ENCODE measurements around the gene ANO3.

The ANO3 gene

GRCh38 chr11:26329206-26329605 is 2.7 kb upstream of the ANO3 start:
- Mint-ChIP-seq H3K4me1 (ENCODE audit: low read depth) (no peaks in the 10 kb centered on the region), H3K36me3 (ENCODE audit: low read depth) (no peaks in the 10 kb centered on the region), H3K9me3 (no peaks in the 10 kb centered on the region), H3K27ac (no peak overlapping the region), H3K4me3 (no peak overlapping the region), H3K27me3 (peaks cover 23% of the 10 kb centered on the region)
- intact Hi-C loops (cut with micrococcal nuclease), result no loop called here

GRCh38 chr11:26330262-26330661 is 1.7 kb upstream of the ANO3 start:
- no peak overlapping the region for H3K27ac Mint-ChIP-seq
- H3K4me3 Mint-ChIP-seq, result no peak overlapping the region

GRCh38 chr11:26332572-26332915 is 614 bp downstream of the ANO3 start:
- H3K36me3 Mint-ChIP-seq (ENCODE audit: low read depth), result no peaks in the 10 kb centered on the region
- intact Hi-C loops (cut with micrococcal nuclease), result no loop called here
- H3K9me3 Mint-ChIP-seq, result no peaks in the 10 kb centered on the region
- H3K4me3 Mint-ChIP-seq, result no peak overlapping the region
- no peaks in the 10 kb centered on the region for H3K4me1 Mint-ChIP-seq (ENCODE audit: low read depth)
- H3K27ac Mint-ChIP-seq, result no peak overlapping the region
- H3K27me3 Mint-ChIP-seq, result peaks cover 23% of the 10 kb centered on the region

More at GRCh38 chr11:26330262-26330661, 1.7 kb upstream of the ANO3 start:
- Mint-ChIP-seq H3K36me3 (ENCODE audit: low read depth) (no peaks in the 10 kb centered on the region), H3K4me1 (ENCODE audit: low read depth) (no peaks in the 10 kb centered on the region), H3K27me3 (peaks cover 23% of the 10 kb centered on the region), H3K9me3 (no peaks in the 10 kb centered on the region)
- intact Hi-C loops (cut with micrococcal nuclease), result no loop called here

GRCh38 chr11:26333906-26334305 is 2.0 kb downstream of the ANO3 start:
- no peaks in the 10 kb centered on the region for H3K9me3 Mint-ChIP-seq
- H3K4me1 Mint-ChIP-seq (ENCODE audit: low read depth), result no peaks in the 10 kb centered on the region
- no peak overlapping the region for H3K4me3 Mint-ChIP-seq
- H3K27me3 Mint-ChIP-seq, result peaks cover 23% of the 10 kb centered on the region
- H3K27ac Mint-ChIP-seq, result no peak overlapping the region
- H3K36me3 Mint-ChIP-seq (ENCODE audit: low read depth), result no peaks in the 10 kb centered on the region
- intact Hi-C loops (cut with micrococcal nuclease), result no loop called here

GRCh38 chr11:26335903-26336302 is 4.0 kb downstream of the ANO3 start:
- H3K36me3 Mint-ChIP-seq (ENCODE audit: low read depth), result no peaks in the 10 kb centered on the region
- intact Hi-C loops (cut with micrococcal nuclease), result no loop called here
- H3K4me1 Mint-ChIP-seq (ENCODE audit: low read depth), result no peaks in the 10 kb centered on the region
- H3K27ac Mint-ChIP-seq, result no peak overlapping the region
- H3K9me3 Mint-ChIP-seq, result no peaks in the 10 kb centered on the region
- peaks cover 21% of the 10 kb centered on the region for H3K27me3 Mint-ChIP-seq
- H3K4me3 Mint-ChIP-seq, result no peak overlapping the region

- intact Hi-C loops (cut with micrococcal nuclease), result no loop called here
- Mint-ChIP-seq H3K4me3 (no peak overlapping the region), H3K27ac (no peak overlapping the region)
Observed at GRCh38 chr11:26344647-26345046, 12.7 kb downstream of the ANO3 start.

GRCh38 chr11:26348776-26349175 is 16.8 kb downstream of the ANO3 start:
- Mint-ChIP-seq H3K36me3 (ENCODE audit: low read depth) (no peaks in the 10 kb centered on the region), H3K27me3 (no peaks in the 10 kb centered on the region), H3K4me1 (ENCODE audit: low read depth) (no peaks in the 10 kb centered on the region), H3K27ac (no peak overlapping the region), H3K9me3 (no peaks in the 10 kb centered on the region), H3K4me3 (no peak overlapping the region)
- intact Hi-C loops (cut with micrococcal nuclease), result no loop called here

More at GRCh38 chr11:26344647-26345046, 12.7 kb downstream of the ANO3 start:
- Mint-ChIP-seq H3K36me3 (ENCODE audit: low read depth) (no peaks in the 10 kb centered on the region), H3K9me3 (no peaks in the 10 kb centered on the region), H3K27me3 (no peaks in the 10 kb centered on the region), H3K4me1 (ENCODE audit: low read depth) (no peaks in the 10 kb centered on the region)

GRCh38 chr11:26350002-26350401 is 18.1 kb downstream of the ANO3 start:
- intact Hi-C loops (cut with micrococcal nuclease), result no loop called here
- no peaks in the 10 kb centered on the region for H3K9me3 Mint-ChIP-seq
- no peaks in the 10 kb centered on the region for H3K36me3 Mint-ChIP-seq (ENCODE audit: low read depth)
- H3K27me3 Mint-ChIP-seq, result no peaks in the 10 kb centered on the region
- H3K27ac Mint-ChIP-seq, result no peak overlapping the region
- H3K4me3 Mint-ChIP-seq, result no peak overlapping the region
- H3K4me1 Mint-ChIP-seq (ENCODE audit: low read depth), result no peaks in the 10 kb centered on the region

- H3K36me3 Mint-ChIP-seq (ENCODE audit: low read depth), result no peaks in the 10 kb centered on the region
- H3K27ac Mint-ChIP-seq, result no peak overlapping the region
- no peaks in the 10 kb centered on the region for H3K4me1 Mint-ChIP-seq (ENCODE audit: low read depth)
- H3K4me3 Mint-ChIP-seq, result no peak overlapping the region
- no peaks in the 10 kb centered on the region for H3K9me3 Mint-ChIP-seq
- H3K27me3 Mint-ChIP-seq, result no peaks in the 10 kb centered on the region
- intact Hi-C loops (cut with micrococcal nuclease), result no loop called here
Observed at GRCh38 chr11:26353010-26353409, 21.1 kb downstream of the ANO3 start.

GRCh38 chr11:26359055-26359454 is 27.1 kb downstream of the ANO3 start:
- no peaks in the 10 kb centered on the region for H3K27me3 Mint-ChIP-seq
- H3K4me3 Mint-ChIP-seq, result no peak overlapping the region
- intact Hi-C loops (cut with micrococcal nuclease), result no loop called here
- no peaks in the 10 kb centered on the region for H3K9me3 Mint-ChIP-seq
- no peaks in the 10 kb centered on the region for H3K4me1 Mint-ChIP-seq (ENCODE audit: low read depth)
- no peaks in the 10 kb centered on the region for H3K36me3 Mint-ChIP-seq (ENCODE audit: low read depth)
- no peak overlapping the region for H3K27ac Mint-ChIP-seq

GRCh38 chr11:26365284-26365683 is 33.4 kb downstream of the ANO3 start:
- no peak overlapping the region for H3K4me3 Mint-ChIP-seq
- peaks cover 36% of the 10 kb centered on the region for H3K9me3 Mint-ChIP-seq
- H3K4me1 Mint-ChIP-seq (ENCODE audit: low read depth), result no peaks in the 10 kb centered on the region
- no peak overlapping the region for H3K27ac Mint-ChIP-seq
- no peaks in the 10 kb centered on the region for H3K36me3 Mint-ChIP-seq (ENCODE audit: low read depth)
- no peaks in the 10 kb centered on the region for H3K27me3 Mint-ChIP-seq
- intact Hi-C loops (cut with micrococcal nuclease), result no loop called here

GRCh38 chr11:26377619-26378018 is 45.7 kb downstream of the ANO3 start:
- Mint-ChIP-seq H3K4me3 (no peak overlapping the region), H3K9me3 (peaks cover 40% of the 10 kb centered on the region), H3K4me1 (ENCODE audit: low read depth) (no peaks in the 10 kb centered on the region), H3K36me3 (ENCODE audit: low read depth) (no peaks in the 10 kb centered on the region), H3K27me3 (no peaks in the 10 kb centered on the region), H3K27ac (no peak overlapping the region)
- intact Hi-C loops (cut with micrococcal nuclease), result no loop called here

GRCh38 chr11:26399336-26399735 is 67.4 kb downstream of the ANO3 start:
- no peaks in the 10 kb centered on the region for H3K4me1 Mint-ChIP-seq (ENCODE audit: low read depth)
- no peaks in the 10 kb centered on the region for H3K9me3 Mint-ChIP-seq
- no peak overlapping the region for H3K4me3 Mint-ChIP-seq
- H3K36me3 Mint-ChIP-seq (ENCODE audit: low read depth), result no peaks in the 10 kb centered on the region
- no peaks in the 10 kb centered on the region for H3K27me3 Mint-ChIP-seq
- H3K27ac Mint-ChIP-seq, result no peak overlapping the region
- intact Hi-C loops (cut with micrococcal nuclease), result no loop called here

GRCh38 chr11:26410706-26411366 is 78.9 kb downstream of the ANO3 start:
- Mint-ChIP-seq H3K4me3 (no peak overlapping the region), H3K9me3 (no peaks in the 10 kb centered on the region), H3K27me3 (no peaks in the 10 kb centered on the region), H3K4me1 (ENCODE audit: low read depth) (no peaks in the 10 kb centered on the region), H3K27ac (no peak overlapping the region), H3K36me3 (ENCODE audit: low read depth) (no peaks in the 10 kb centered on the region)
- intact Hi-C loops (cut with micrococcal nuclease), result no loop called here

- Mint-ChIP-seq H3K27ac (no peak overlapping the region), H3K27me3 (no peaks in the 10 kb centered on the region), H3K4me3 (no peak overlapping the region), H3K9me3 (no peaks in the 10 kb centered on the region), H3K4me1 (ENCODE audit: low read depth) (no peaks in the 10 kb centered on the region), H3K36me3 (ENCODE audit: low read depth) (no peaks in the 10 kb centered on the region)
- intact Hi-C loops (cut with micrococcal nuclease), result no loop called here
Observed at GRCh38 chr11:26412955-26413354, 81.0 kb downstream of the ANO3 start.
